Tibial nerve (tissue), 4 donors: ENCODE data around the gene SHQ1. TPM values are rescaled to one million over a fixed set of nuclear protein-coding genes. Genes with fewer than 3 reads are reported as not detected.

Experiments used
- DNase-seq, 2 donors: peaks; one replicate each; pipeline ENCODE4 v3.0.0-alpha.2; 2019; ENCODE audit warnings: low spot score in 2 of 2
- H3K27ac ChIP-seq, 4 donors: fragments of 200-600 bp; sonication (generic) in 3 of 4; one replicate each; pipeline ENCODE4 v1.5.1; 2017 to 2019; ENCODE audit warnings: mild to moderate bottlenecking in 1 of 4
- H3K27me3 ChIP-seq, 2 donors: fragments of 200-600 bp; sonication (generic) in 1 of 2; one replicate each; pipeline versions ENCODE4 v1.5.1 to v1.6.0; 2017 to 2019
- H3K36me3 ChIP-seq, 3 donors: fragments of 200-600 bp; sonication (generic); one replicate each; pipeline ENCODE4 v1.5.1; 2018 to 2019
- H3K4me1 ChIP-seq, 4 donors: fragments of 200-600 bp; sonication (generic) in 3 of 4; one replicate each; pipeline ENCODE4 v1.5.1; 2017 to 2019
- H3K4me3 ChIP-seq, 4 donors: fragments of 200-600 bp; sonication (generic) in 3 of 4; one replicate each; pipeline ENCODE4 v1.5.1; 2017 to 2019; ENCODE audit warnings: mild to moderate bottlenecking in 1 of 4, moderate library complexity in 1 of 4
- H3K9me3 ChIP-seq, 4 donors: fragments of 200-600 bp; sonication (generic) in 3 of 4; one replicate each; pipeline ENCODE4 v1.5.1; 2017 to 2019
- CTCF ChIP-seq, 5 experiments: fragments of 200-600 bp in 3 of 5; fragments of 450-650 bp in 2 of 5; sonication (generic) in 3 of 5; IDR thresholded peaks; one replicate each; pipeline ENCODE4 v1.5.1; 2016 to 2019; ENCODE audit warnings: antibody characterized with exemption in 5 of 5, mild to moderate bottlenecking in 3 of 5, moderate library complexity in 2 of 5
- EP300 ChIP-seq, 2 donors: sonication (generic); formaldehyde crosslinking; IDR thresholded peaks; one replicate each; pipeline ENCODE4 v1.6.1; 2017; ENCODE audit warnings: antibody characterized with exemption in 2 of 2, mild to moderate bottlenecking in 1 of 2
- POLR2A ChIP-seq, 2 donors: fragments of 450-650 bp; IDR thresholded peaks; one replicate each; pipeline ENCODE4 v1.6.1; 2017; ENCODE audit warnings: antibody characterized with exemption in 2 of 2, mild to moderate bottlenecking in 2 of 2, moderate library complexity in 2 of 2
- WGBS, 2 donors: methylation state at CpG; one replicate each; pipeline ENCODE4 v1.1.5; 2018; 5-methylcytosine and 5-hydroxymethylcytosine counted together
- total RNA-seq, 4 donors: library from RNA; depleted of rRNA; stranded (reverse); fragments of >200 nt; gene quantifications; one replicate each; pipeline ENCODE4 v1.1.0, GENCODE V29; 2016

The SHQ1 gene
- total RNA-seq, 4 donors from 2014 or later = 10.0 to 25.3 (median 19.5) TPM

- 1 to 2% methylated on average over 11 of the region's 11 CpGs for WGBS, 2 donors
- peaks cover 3 to 33% (median 10%) of the 10 kb centered on the region in 4 donors for H3K4me1 ChIP-seq
- peak overlapping the region; percentile 62 to 94 (median 84) for H3K4me3 ChIP-seq
- H3K9me3 ChIP-seq = no peaks in the 10 kb centered on the region
- H3K36me3 ChIP-seq = no peaks in the 10 kb centered on the region
- DNase-seq = peak in 1 of 2 donors; percentile 9
- no peak for TF ChIP-seq CTCF (IDR thresholded peaks at IDR 0.05)
- TF ChIP-seq EP300 (IDR thresholded peaks at IDR 0.05) = no peak
- TF ChIP-seq POLR2A (IDR thresholded peaks at IDR 0.05) = no peak
- no peak overlapping the region for H3K27ac ChIP-seq
- H3K27me3 ChIP-seq = no peaks in the 10 kb centered on the region
Measured at GRCh38 chr3:72848703-72849081, 447 bp upstream of the SHQ1 start.

- Histone ChIP-seq H3K27ac (peak overlapping the region in 3 of 4 donors; percentile 71 to 82 (median 81)), H3K4me1 (peaks cover 3 to 33% (median 10%) of the 10 kb centered on the region in 4 donors), H3K36me3 (peaks cover 0 to 7% (median 0%) of the 10 kb centered on the region in 3 donors), H3K27me3 (no peaks in the 10 kb centered on the region), H3K9me3 (no peaks in the 10 kb centered on the region), H3K4me3 (peak overlapping the region; percentile 62 to 94 (median 84))
- TF ChIP-seq CTCF (IDR thresholded peaks at IDR 0.05) (no peak), POLR2A (IDR thresholded peaks at IDR 0.05) (no peak), EP300 (IDR thresholded peaks at IDR 0.05) (no peak)
- no peak for DNase-seq
- WGBS, 2 donors = 10 to 12% methylated on average over 6 of the region's 6 CpGs
Measured at GRCh38 chr3:72847282-72847681, 963 bp downstream of the SHQ1 start.

- Histone ChIP-seq H3K9me3 (no peaks in the 10 kb centered on the region), H3K4me1 (peaks cover 3 to 33% (median 10%) of the 10 kb centered on the region in 4 donors), H3K36me3 (peaks cover 0 to 18% (median 0%) of the 10 kb centered on the region in 3 donors), H3K27ac (no peak overlapping the region), H3K4me3 (no peak overlapping the region), H3K27me3 (no peaks in the 10 kb centered on the region)
- DNase-seq = no peak
- no peak for TF ChIP-seq CTCF (IDR thresholded peaks at IDR 0.05)
- no peak for TF ChIP-seq EP300 (IDR thresholded peaks at IDR 0.05)
- TF ChIP-seq POLR2A (IDR thresholded peaks at IDR 0.05) = no peak
- WGBS, 2 donors = 93 to 96% methylated on average over 10 of the region's 10 CpGs
Measured at GRCh38 chr3:72846166-72846565, 2.1 kb downstream of the SHQ1 start.

GRCh38 chr3:72844436-72844993, 3.7 kb downstream of the SHQ1 start:
- DNase-seq = no peak
- peaks cover 0 to 35% (median 4%) of the 10 kb centered on the region in 3 donors for H3K36me3 ChIP-seq
- WGBS, 2 donors = 84 to 88% methylated on average over 1 of the region's 1 CpG
- no peak overlapping the region for H3K27ac ChIP-seq
- no peaks in the 10 kb centered on the region for H3K27me3 ChIP-seq
- TF ChIP-seq CTCF (IDR thresholded peaks at IDR 0.05) = no peak
- TF ChIP-seq EP300 (IDR thresholded peaks at IDR 0.05) = no peak
- no peak for TF ChIP-seq POLR2A (IDR thresholded peaks at IDR 0.05)
- no peak overlapping the region for H3K4me3 ChIP-seq
- H3K4me1 ChIP-seq = peaks cover 3 to 32% (median 10%) of the 10 kb centered on the region in 4 donors
- H3K9me3 ChIP-seq = no peaks in the 10 kb centered on the region

GRCh38 chr3:72839057-72839456, 9.2 kb downstream of the SHQ1 start:
- Histone ChIP-seq H3K27me3 (no peaks in the 10 kb centered on the region), H3K27ac (no peak overlapping the region), H3K36me3 (peaks cover 0 to 80% (median 6%) of the 10 kb centered on the region in 3 donors), H3K4me3 (no peak overlapping the region), H3K4me1 (no peaks in the 10 kb centered on the region), H3K9me3 (no peaks in the 10 kb centered on the region)
- TF ChIP-seq CTCF (IDR thresholded peaks at IDR 0.05) (no peak), POLR2A (IDR thresholded peaks at IDR 0.05) (no peak), EP300 (IDR thresholded peaks at IDR 0.05) (no peak)
- 81 to 91% methylated on average over 3 of the region's 3 CpGs for WGBS, 2 donors
- no peak for DNase-seq
